Esophagus muscularis mucosa (tissue), 4 donors: ENCODE measurements around the gene DGAT2.

ENCODE experiments used
- CTCF ChIP-seq, 3 experiments: fragments of 200-600 bp in 2 of 3; fragments of 450-650 bp in 1 of 3; sonication (generic) in 2 of 3; IDR thresholded peaks; one replicate each; pipeline ENCODE4 v1.5.1; 2017 to 2019; ENCODE audit warnings: antibody characterized with exemption in 3 of 3, mild to moderate bottlenecking in 2 of 3, moderate library complexity in 1 of 3
- EP300 ChIP-seq: sonication (generic); formaldehyde crosslinking; IDR thresholded peaks from one replicate; pipeline ENCODE4 v1.6.1; 2017; ENCODE audit warnings: antibody characterized with exemption
- POLR2A ChIP-seq: fragments of 450-650 bp; IDR thresholded peaks from one replicate; pipeline ENCODE4 v1.6.1; 2017; ENCODE audit warnings: antibody characterized with exemption, moderate library complexity, mild to moderate bottlenecking, low read depth

- TF ChIP-seq CTCF (IDR thresholded peaks at IDR 0.05) = no peak
- TF ChIP-seq POLR2A = no peak
- no peak for TF ChIP-seq EP300
These were observed 44.5 kb downstream of the DGAT2 start for GRCh38 chr11:75813124-75813523.
